Activated naive CD4-positive, alpha-beta T cell treated with anti-CD3 and anti-CD28 coated beads, Interleukin-2, amount 50 U/mL, for 24 hours (primary cell): ENCODE measurements around the gene ARFRP1.

Experiments used
- H3K27ac Mint-ChIP-seq: one replicate; pipeline ENCODE4 v1.8.0; 2021; ENCODE audit warnings: mild to moderate bottlenecking, mixed read lengths
- H3K27me3 Mint-ChIP-seq: one replicate; pipeline ENCODE4 v1.8.0; 2021; ENCODE audit warnings: mixed read lengths
- H3K36me3 Mint-ChIP-seq: one replicate; pipeline ENCODE4 v1.8.0; 2021; ENCODE audit warnings: mixed read lengths
- H3K4me1 Mint-ChIP-seq: one replicate; pipeline ENCODE4 v1.8.0; 2021; ENCODE audit warnings: mixed read lengths
- H3K4me3 Mint-ChIP-seq: one replicate; pipeline ENCODE4 v1.8.0; 2021; ENCODE audit warnings: mild to moderate bottlenecking, mixed read lengths
- H3K9me3 Mint-ChIP-seq: one replicate; pipeline ENCODE4 v1.8.0; 2021; ENCODE audit warnings: mixed read lengths

ARFRP1 gene

GRCh38 chr20:63707558-63708300 is at the start of gene ARFRP1, which contains the start of gene ZGPAT:
Gene ARFRP1, minus strand, starts transcription at chr20:63707976. Its CDS starts 885 bp downstream, at chr20:63707091.
Gene ZGPAT, plus strand, starts transcription at chr20:63708039. Its CDS starts 542 bp downstream, at chr20:63708581.
- Mint-ChIP-seq H3K36me3 (peaks cover 23% of the 10 kb centered on the region), H3K9me3 (no peaks in the 10 kb centered on the region), H3K27ac (peak within 1 kb of the TSS; percentile 89), H3K4me3 (peak within 1 kb of the TSS; percentile 91), H3K4me1 (peaks cover 52% of the 10 kb centered on the region), H3K27me3 (no peaks in the 10 kb centered on the region)

GRCh38 chr20:63756648-63756991 is 48.8 kb upstream of the ARFRP1 start:
- no peak overlapping the region for H3K4me3 Mint-ChIP-seq
- no peak overlapping the region for H3K27ac Mint-ChIP-seq
- no peaks in the 10 kb centered on the region for H3K36me3 Mint-ChIP-seq
- H3K9me3 Mint-ChIP-seq, result no peaks in the 10 kb centered on the region
- peaks cover 9% of the 10 kb centered on the region for H3K4me1 Mint-ChIP-seq
- no peaks in the 10 kb centered on the region for H3K27me3 Mint-ChIP-seq

- H3K36me3 Mint-ChIP-seq, result no peaks in the 10 kb centered on the region
- no peaks in the 10 kb centered on the region for H3K9me3 Mint-ChIP-seq
- no peak overlapping the region for H3K27ac Mint-ChIP-seq
- no peak overlapping the region for H3K4me3 Mint-ChIP-seq
- H3K4me1 Mint-ChIP-seq, result peaks cover 12% of the 10 kb centered on the region
- no peaks in the 10 kb centered on the region for H3K27me3 Mint-ChIP-seq
Observed at GRCh38 chr20:63755933-63756647, 48.3 kb upstream of the ARFRP1 start.

- Mint-ChIP-seq H3K9me3 (no peaks in the 10 kb centered on the region), H3K27ac (no peak overlapping the region), H3K4me1 (peaks cover 23% of the 10 kb centered on the region), H3K36me3 (no peaks in the 10 kb centered on the region), H3K4me3 (no peak overlapping the region), H3K27me3 (no peaks in the 10 kb centered on the region)
Observed at GRCh38 chr20:63754008-63754407, 46.2 kb upstream of the ARFRP1 start.

- no peak overlapping the region for H3K4me3 Mint-ChIP-seq
- no peaks in the 10 kb centered on the region for H3K27me3 Mint-ChIP-seq
- no peaks in the 10 kb centered on the region for H3K9me3 Mint-ChIP-seq
- no peaks in the 10 kb centered on the region for H3K36me3 Mint-ChIP-seq
- no peak overlapping the region for H3K27ac Mint-ChIP-seq
- peaks cover 28% of the 10 kb centered on the region for H3K4me1 Mint-ChIP-seq
Observed at GRCh38 chr20:63753381-63753780, 45.6 kb upstream of the ARFRP1 start.

- Mint-ChIP-seq H3K4me1 (peaks cover 28% of the 10 kb centered on the region), H3K27ac (no peak overlapping the region), H3K9me3 (no peaks in the 10 kb centered on the region), H3K4me3 (no peak overlapping the region), H3K27me3 (no peaks in the 10 kb centered on the region), H3K36me3 (no peaks in the 10 kb centered on the region)
Observed at GRCh38 chr20:63752411-63753101, 44.8 kb upstream of the ARFRP1 start.

- H3K9me3 Mint-ChIP-seq, result no peaks in the 10 kb centered on the region
- no peaks in the 10 kb centered on the region for H3K27me3 Mint-ChIP-seq
- H3K27ac Mint-ChIP-seq, result peak overlapping the region; percentile 41
- peaks cover 26% of the 10 kb centered on the region for H3K4me1 Mint-ChIP-seq
- peak overlapping the region; percentile 47 for H3K4me3 Mint-ChIP-seq
- H3K36me3 Mint-ChIP-seq, result no peaks in the 10 kb centered on the region
Observed at GRCh38 chr20:63751471-63752271, 43.9 kb upstream of the ARFRP1 start.

- H3K9me3 Mint-ChIP-seq, result no peaks in the 10 kb centered on the region
- no peaks in the 10 kb centered on the region for H3K27me3 Mint-ChIP-seq
- H3K4me1 Mint-ChIP-seq, result peaks cover 23% of the 10 kb centered on the region
- no peaks in the 10 kb centered on the region for H3K36me3 Mint-ChIP-seq
- peak overlapping the region; percentile 47 for H3K4me3 Mint-ChIP-seq
- H3K27ac Mint-ChIP-seq, result peak overlapping the region; percentile 51
Observed at GRCh38 chr20:63750807-63751470, 43.2 kb upstream of the ARFRP1 start.

GRCh38 chr20:63749597-63750508 is 42.1 kb upstream of the ARFRP1 start:
- Mint-ChIP-seq H3K4me3 (peak overlapping the region; percentile 16), H3K27ac (no peak overlapping the region), H3K36me3 (no peaks in the 10 kb centered on the region), H3K4me1 (peaks cover 23% of the 10 kb centered on the region), H3K27me3 (no peaks in the 10 kb centered on the region), H3K9me3 (no peaks in the 10 kb centered on the region)

- Mint-ChIP-seq H3K9me3 (no peaks in the 10 kb centered on the region), H3K27ac (no peak overlapping the region), H3K4me1 (peaks cover 23% of the 10 kb centered on the region), H3K36me3 (no peaks in the 10 kb centered on the region), H3K4me3 (no peak overlapping the region), H3K27me3 (no peaks in the 10 kb centered on the region)
Observed at GRCh38 chr20:63748934-63749270, 41.1 kb upstream of the ARFRP1 start.

- H3K4me3 Mint-ChIP-seq, result no peak overlapping the region
- no peak overlapping the region for H3K27ac Mint-ChIP-seq
- H3K9me3 Mint-ChIP-seq, result no peaks in the 10 kb centered on the region
- no peaks in the 10 kb centered on the region for H3K27me3 Mint-ChIP-seq
- H3K4me1 Mint-ChIP-seq, result peaks cover 23% of the 10 kb centered on the region
- H3K36me3 Mint-ChIP-seq, result no peaks in the 10 kb centered on the region
Observed at GRCh38 chr20:63748070-63748933, 40.5 kb upstream of the ARFRP1 start.

- Mint-ChIP-seq H3K9me3 (no peaks in the 10 kb centered on the region), H3K4me3 (no peak overlapping the region), H3K4me1 (peaks cover 23% of the 10 kb centered on the region), H3K36me3 (no peaks in the 10 kb centered on the region), H3K27ac (no peak overlapping the region), H3K27me3 (no peaks in the 10 kb centered on the region)
Observed at GRCh38 chr20:63747622-63748069, 39.9 kb upstream of the ARFRP1 start.

- H3K4me1 Mint-ChIP-seq, result peaks cover 19% of the 10 kb centered on the region
- H3K4me3 Mint-ChIP-seq, result no peak overlapping the region
- no peak overlapping the region for H3K27ac Mint-ChIP-seq
- no peaks in the 10 kb centered on the region for H3K27me3 Mint-ChIP-seq
- H3K36me3 Mint-ChIP-seq, result no peaks in the 10 kb centered on the region
- no peaks in the 10 kb centered on the region for H3K9me3 Mint-ChIP-seq
Observed at GRCh38 chr20:63746751-63747315, 39.1 kb upstream of the ARFRP1 start.
